NCI-H510A treated with DMSO at 0.1 percent for 48 hours (cell line): ENCODE measurements around the gene PPFIBP2.
A peak's percentile ranks its signal among the peaks of the same experiment; 100 is the strongest.

ENCODE experiments used
- DNase-seq: peaks from one replicate; lab custom pipeline; 2025; lab: John Stamatoyannopoulos, UW

PPFIBP2 gene

GRCh38 chr11:7667460-7667859 lies 153.7 kb downstream of the PPFIBP2 start:
- no peak for DNase-seq

GRCh38 chr11:7668464-7668863 lies 154.7 kb downstream of the PPFIBP2 start:
- DNase-seq: no peak

GRCh38 chr11:7668911-7669310 lies 155.1 kb downstream of the PPFIBP2 start:
- DNase-seq: no peak

GRCh38 chr11:7670641-7671040 lies 156.8 kb downstream of the PPFIBP2 start:
- no peak for DNase-seq

GRCh38 chr11:7671347-7672215 lies 157.8 kb downstream of the PPFIBP2 start:
- DNase-seq: no peak

GRCh38 chr11:7672276-7672959 lies 158.6 kb downstream of the PPFIBP2 start:
- no peak for DNase-seq

- peak; percentile 16 for DNase-seq
These were observed 159.3 kb downstream of the PPFIBP2 start, which contains the start of gene CYB5R2 for GRCh38 chr11:7672960-7673723. Gene CYB5R2 (minus strand): TSS chr11:7673500. CDS start chr11:7672825, 675 bp downstream.

GRCh38 chr11:7673724-7674434 lies 160.1 kb downstream of the PPFIBP2 start:
- peak; percentile 35 for DNase-seq

GRCh38 chr11:7675631-7676030 lies 161.8 kb downstream of the PPFIBP2 start:
- no peak for DNase-seq

GRCh38 chr11:7677071-7677470 lies 163.3 kb downstream of the PPFIBP2 start:
- no peak for DNase-seq

GRCh38 chr11:7677796-7678201 lies 164.0 kb downstream of the PPFIBP2 start:
- no peak for DNase-seq

GRCh38 chr11:7683571-7683970 lies 169.8 kb downstream of the PPFIBP2 start:
- no peak for DNase-seq

- DNase-seq: no peak
These were observed 173.0 kb downstream of the PPFIBP2 start for GRCh38 chr11:7686761-7687160.

- no peak for DNase-seq
These were observed 173.6 kb downstream of the PPFIBP2 start for GRCh38 chr11:7687386-7687785.

- peak; percentile 3 for DNase-seq
These were observed 174.5 kb downstream of the PPFIBP2 start for GRCh38 chr11:7688238-7688826.

- no peak for DNase-seq
These were observed 175.4 kb downstream of the PPFIBP2 start for GRCh38 chr11:7689239-7689638.

GRCh38 chr11:7690648-7691047 lies 176.8 kb downstream of the PPFIBP2 start:
- no peak for DNase-seq

GRCh38 chr11:7691759-7692350 lies 178.1 kb downstream of the PPFIBP2 start:
- DNase-seq: no peak

GRCh38 chr11:7692426-7692825 lies 178.6 kb downstream of the PPFIBP2 start:
- no peak for DNase-seq

GRCh38 chr11:7694235-7694634 lies 180.4 kb downstream of the PPFIBP2 start:
- no peak for DNase-seq

- DNase-seq: no peak
These were observed 182.6 kb downstream of the PPFIBP2 start for GRCh38 chr11:7696424-7696823.
